ENCODE measurements around the gene ATP5IF1. TPM values are rescaled to one million over a fixed set of nuclear protein-coding genes. Genes with fewer than 3 reads are reported as not detected.

ATP5IF1 gene
- total RNA-seq, 1 donor from 2014 or later = 110 TPM

DNA sequence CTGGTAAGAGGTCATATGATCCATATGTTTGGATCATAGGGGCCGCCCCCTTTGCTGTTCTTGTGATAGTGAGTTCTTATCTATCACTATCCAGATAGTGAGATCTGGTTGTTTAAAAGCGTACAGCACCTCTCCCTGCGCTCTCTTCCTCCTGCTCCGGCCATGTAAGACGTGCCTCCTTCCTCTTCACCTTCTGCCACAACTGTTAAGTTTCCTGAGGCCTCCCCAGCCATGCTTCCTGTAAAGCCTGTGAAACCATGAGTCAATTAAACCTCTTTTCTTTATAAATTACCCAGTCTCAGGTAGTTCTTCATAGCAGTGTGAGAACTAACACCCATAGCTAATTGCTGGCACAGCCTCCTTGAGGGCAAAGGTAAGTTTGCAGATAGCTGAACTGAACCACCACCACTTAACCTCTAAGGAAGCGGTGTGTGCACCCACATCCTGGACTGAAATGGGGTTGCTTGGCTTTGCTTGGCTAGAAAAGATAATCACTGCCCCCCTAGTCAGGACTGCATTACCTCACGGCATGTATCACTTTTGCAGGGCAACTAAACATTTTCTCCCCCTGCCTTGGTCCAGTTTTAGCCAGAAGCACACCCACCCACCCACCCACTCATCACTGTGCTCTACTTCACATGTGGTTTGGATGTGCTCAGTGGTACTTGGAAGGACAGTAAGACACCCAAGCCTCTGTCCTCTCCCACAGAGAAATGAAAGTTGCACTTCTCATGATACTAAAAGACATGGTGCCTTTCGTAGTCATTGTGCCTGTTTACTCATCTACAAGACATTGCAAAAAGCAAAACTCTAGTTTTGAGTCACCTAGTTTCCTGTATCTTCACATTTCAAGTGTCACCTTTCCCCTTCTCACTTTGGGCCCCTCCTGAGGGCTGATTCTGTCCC is 36.3 kb upstream of the ATP5IF1 start:
- Mint-ChIP-seq H3K27me3 (ENCODE audit: unreplicated experiment) (peaks cover 2% of the 10 kb centered on the region), H3K27ac (ENCODE audit: unreplicated experiment) (peak overlapping the region; percentile 59), H3K4me1 (ENCODE audit: low read depth, unreplicated experiment) (no peaks in the 10 kb centered on the region), H3K4me3 (ENCODE audit: unreplicated experiment) (no peak overlapping the region), H3K36me3 (ENCODE audit: unreplicated experiment) (no peaks in the 10 kb centered on the region), H3K9me3 (ENCODE audit: unreplicated experiment) (no peaks in the 10 kb centered on the region)
- TF ChIP-seq CTCF (IDR thresholded peaks at IDR 0.05; ENCODE audit: partially characterized antibody, unreplicated experiment) = no peak
- DNase-seq = no peak

- DNase-seq = no peak
- Mint-ChIP-seq H3K4me3 (ENCODE audit: unreplicated experiment) (no peak overlapping the region), H3K27me3 (ENCODE audit: unreplicated experiment) (peaks cover 2% of the 10 kb centered on the region), H3K36me3 (ENCODE audit: unreplicated experiment) (no peaks in the 10 kb centered on the region), H3K9me3 (ENCODE audit: unreplicated experiment) (no peaks in the 10 kb centered on the region), H3K4me1 (ENCODE audit: low read depth, unreplicated experiment) (no peaks in the 10 kb centered on the region), H3K27ac (ENCODE audit: unreplicated experiment) (peak overlapping the region; percentile 59)
- no peak for TF ChIP-seq CTCF (IDR thresholded peaks at IDR 0.05; ENCODE audit: partially characterized antibody, unreplicated experiment)
Measured at GRCh38 chr1:28200234-28200873, 35.6 kb upstream of the ATP5IF1 start.

DNA sequence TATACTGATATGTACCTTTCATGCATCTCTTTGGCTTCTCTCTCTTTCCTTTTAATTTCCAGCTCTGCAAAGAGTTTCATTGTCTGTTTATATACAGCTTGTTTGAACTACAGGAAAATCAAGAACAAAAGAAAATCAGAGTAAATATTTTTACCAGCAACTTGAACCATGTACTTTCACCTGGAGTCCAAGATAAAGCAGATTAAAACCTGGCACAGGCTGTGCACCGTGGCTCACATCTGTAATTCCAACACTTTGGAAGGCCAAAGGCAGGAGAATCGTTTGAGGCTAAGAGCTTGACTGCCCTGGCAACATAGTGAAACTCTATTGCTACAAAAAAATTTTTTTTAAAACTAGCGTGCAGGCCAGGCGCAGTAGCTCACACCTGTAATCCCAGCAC is 30.7 kb upstream of the ATP5IF1 start:
- H3K9me3 Mint-ChIP-seq (ENCODE audit: unreplicated experiment) = no peaks in the 10 kb centered on the region
- no peak overlapping the region for H3K4me3 Mint-ChIP-seq (ENCODE audit: unreplicated experiment)
- no peak overlapping the region for H3K27ac Mint-ChIP-seq (ENCODE audit: unreplicated experiment)
- H3K36me3 Mint-ChIP-seq (ENCODE audit: unreplicated experiment) = no peaks in the 10 kb centered on the region
- H3K27me3 Mint-ChIP-seq (ENCODE audit: unreplicated experiment) = no peaks in the 10 kb centered on the region
- H3K4me1 Mint-ChIP-seq (ENCODE audit: low read depth, unreplicated experiment) = no peaks in the 10 kb centered on the region
- DNase-seq = no peak
- TF ChIP-seq CTCF (IDR thresholded peaks at IDR 0.05; ENCODE audit: partially characterized antibody, unreplicated experiment) = no peak

DNA sequence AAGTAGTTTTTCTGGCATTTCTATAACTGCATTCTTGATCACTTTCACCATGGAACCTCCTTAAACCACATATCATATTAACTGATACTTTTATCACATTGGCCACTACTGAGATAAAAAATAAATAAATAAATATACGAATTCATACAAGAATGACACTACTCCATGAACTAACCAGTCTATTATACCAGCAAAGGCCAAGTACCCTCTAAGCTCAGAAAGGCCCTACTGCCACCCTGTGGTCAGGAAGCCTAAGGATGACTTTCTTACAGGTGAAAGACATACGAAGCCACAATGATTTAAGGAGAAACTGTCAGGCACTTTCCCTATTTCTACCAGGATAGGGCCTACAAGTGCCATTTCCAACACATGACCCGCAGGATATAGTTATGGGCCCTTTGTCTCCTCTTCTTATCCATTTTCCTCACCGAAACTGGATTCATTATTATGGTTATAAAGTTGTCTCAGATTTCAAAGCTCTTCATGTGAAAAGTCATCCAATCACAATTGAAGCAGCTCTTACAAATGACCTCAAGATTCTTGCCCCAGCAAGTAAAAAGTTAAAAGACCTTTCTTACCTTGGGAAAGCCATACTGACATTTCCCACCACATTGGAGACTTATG is 27.0 kb upstream of the ATP5IF1 start:
- peak; percentile 61 for DNase-seq
- Mint-ChIP-seq H3K4me1 (ENCODE audit: low read depth, unreplicated experiment) (no peaks in the 10 kb centered on the region), H3K4me3 (ENCODE audit: unreplicated experiment) (no peak overlapping the region), H3K9me3 (ENCODE audit: unreplicated experiment) (no peaks in the 10 kb centered on the region), H3K36me3 (ENCODE audit: unreplicated experiment) (no peaks in the 10 kb centered on the region), H3K27me3 (ENCODE audit: unreplicated experiment) (no peaks in the 10 kb centered on the region), H3K27ac (ENCODE audit: unreplicated experiment) (no peak overlapping the region)
- TF ChIP-seq CTCF (IDR thresholded peaks at IDR 0.05; ENCODE audit: partially characterized antibody, unreplicated experiment) = peak; percentile 40

All from glutamatergic neuron (in vitro differentiated cells).